ENCODE results near the gene ATXN1L. TPM values are rescaled to one million over a fixed set of nuclear protein-coding genes. Genes with fewer than 3 reads are reported as not detected.
"Not testable (repeated sequence)": the region's sequence is repeated elsewhere in the genome, so short reads cannot be mapped to it uniquely, and the experiment has no call there.

Gene ATXN1L
- total RNA-seq, 1 donor from 2014 or later: 14.1 TPM

DNA sequence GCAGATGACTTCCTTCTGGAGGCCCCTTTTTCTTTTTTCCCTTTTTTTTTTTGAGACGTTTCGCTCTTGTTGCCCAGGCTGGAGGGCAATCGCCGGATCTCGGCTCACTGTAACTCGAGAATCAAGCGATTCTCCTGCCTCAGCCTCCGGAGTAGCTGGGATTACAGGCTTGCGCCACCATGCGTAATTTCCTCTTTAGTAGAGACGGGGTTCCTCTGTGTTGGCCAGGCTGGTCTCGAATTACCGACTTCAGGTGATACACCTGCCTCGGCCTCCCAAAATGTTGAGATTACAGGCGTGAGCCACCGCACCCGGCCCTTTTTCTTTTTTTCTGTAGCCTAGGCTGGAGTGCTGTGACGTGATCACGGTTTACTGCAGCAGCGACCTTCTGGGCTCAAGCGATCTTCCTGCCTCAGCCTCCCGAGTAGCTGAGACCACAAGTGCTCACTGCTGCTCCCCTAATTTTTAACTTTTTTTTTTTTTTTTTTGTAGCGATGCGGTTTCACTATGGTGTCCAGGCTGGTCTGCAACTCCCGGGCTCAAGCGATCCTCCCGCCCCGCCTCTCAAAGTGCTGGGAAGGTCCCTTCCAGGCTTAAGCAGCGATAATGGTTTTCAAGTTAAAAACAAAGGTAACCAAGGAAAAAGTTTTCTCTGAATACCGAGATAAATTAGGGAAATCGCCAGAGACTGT lies 48.6 kb downstream of the ATXN1L start:
- DNase-seq (ENCODE audit: low read depth, low spot score): no peak

DNA sequence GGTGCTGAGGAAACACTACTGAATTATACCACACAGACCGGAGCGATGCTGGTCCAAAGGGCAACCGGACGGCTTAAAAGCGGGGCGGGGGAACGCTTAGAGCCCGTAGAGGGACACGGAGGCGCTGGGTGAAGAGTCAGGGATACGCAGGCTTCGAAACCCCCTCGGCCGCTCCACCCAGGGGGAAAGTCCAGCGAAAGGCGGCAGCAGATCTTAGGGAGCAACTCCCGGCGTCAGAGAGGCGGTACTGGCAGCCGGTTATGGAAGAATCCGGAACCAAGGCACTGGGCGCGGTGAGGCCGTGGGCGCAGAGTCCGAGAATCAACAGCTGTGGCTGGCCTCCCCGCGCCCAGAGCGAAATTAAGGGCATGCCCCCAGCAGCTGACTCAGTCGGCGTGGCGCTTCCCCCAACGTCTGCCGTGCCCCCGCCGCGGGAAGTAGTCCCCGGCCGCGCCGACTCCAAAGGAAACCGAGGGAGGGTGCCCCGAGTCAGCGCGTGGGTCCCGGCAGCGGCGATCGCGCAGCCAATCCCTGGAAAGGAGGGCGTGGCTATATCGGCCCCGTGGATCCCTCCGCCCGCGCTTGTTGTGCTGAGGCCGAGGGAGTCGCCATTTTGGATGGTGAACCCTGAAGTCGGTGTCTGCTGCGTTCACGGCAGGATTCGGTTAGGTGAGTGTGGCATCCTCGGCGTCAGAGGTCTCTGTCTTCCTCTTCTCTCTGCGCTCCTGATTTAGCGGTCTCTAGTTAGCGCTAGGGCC lies 49.3 kb downstream of the ATXN1L start, which contains the start of gene IST1:
Gene IST1, plus strand, starts transcription at position 611 of the 758 bp plus-strand sequence. CDS start 20,110 bp downstream, outside the sequence.
- peak; percentile 98 for DNase-seq (ENCODE audit: low read depth, low spot score)

DNA sequence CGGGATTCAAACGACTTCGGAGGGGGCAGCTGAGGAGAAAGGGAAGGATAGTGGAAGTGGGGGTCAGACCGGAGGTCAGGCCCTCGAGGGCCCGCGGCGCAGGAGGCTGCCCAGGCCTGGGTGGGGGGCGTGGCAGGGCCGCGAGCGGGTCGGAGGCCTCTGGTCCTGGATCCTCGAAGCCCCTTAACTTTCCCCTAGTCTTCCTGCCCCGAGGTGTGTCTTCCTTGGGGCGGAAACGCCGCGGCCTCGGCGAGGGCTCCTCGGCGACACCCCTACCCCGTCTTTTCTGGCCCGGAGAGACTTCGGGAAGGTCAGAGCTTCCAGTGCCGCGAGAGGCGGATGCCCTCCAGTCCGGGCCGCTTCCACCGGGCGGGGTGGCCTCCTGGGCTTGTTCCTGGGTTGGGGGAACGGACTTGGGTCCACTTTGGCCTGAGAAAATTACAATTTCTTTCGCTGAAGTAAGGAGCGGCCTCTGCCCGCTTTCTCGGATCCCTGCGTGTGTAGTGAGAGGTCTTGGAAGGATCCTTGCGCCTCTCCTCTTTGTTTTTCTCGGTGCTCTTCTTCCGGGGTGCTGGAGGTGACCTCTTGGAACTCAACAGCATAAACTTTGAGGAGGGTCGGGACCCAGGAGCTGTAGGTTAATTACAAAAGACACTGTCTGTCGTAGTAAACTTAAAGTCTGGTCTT lies 50.0 kb downstream of the ATXN1L start:
- DNase-seq (ENCODE audit: low read depth, low spot score): no peak

DNA sequence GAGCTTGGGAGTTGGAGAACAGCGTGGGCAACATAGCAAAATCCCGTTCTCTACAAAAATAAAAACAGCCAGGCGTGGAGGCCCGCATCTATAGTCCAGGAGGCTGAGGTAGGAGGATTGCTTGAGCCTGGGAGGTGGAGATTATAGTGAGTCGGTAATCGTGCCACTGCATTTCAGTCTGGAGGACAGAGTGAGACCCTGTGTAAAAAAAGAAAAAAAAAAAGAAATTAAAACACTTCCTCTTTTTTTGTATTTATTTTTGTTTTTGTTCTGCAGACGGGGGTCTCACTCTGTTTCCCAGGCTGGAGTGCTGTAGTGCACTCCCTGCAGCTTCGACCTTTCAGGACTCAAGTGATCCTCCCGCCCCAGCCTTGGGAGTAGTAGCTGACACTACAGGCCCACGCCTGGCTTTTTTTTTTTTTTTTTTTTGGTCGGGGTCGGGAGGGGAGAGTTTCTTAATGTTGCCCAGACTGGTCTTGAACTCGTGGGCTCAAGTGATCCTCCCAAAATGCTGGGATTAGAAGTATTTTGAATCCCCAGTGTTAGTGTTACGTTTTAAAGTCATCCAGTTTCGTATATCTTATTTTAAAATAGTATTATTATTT lies 51.1 kb downstream of the ATXN1L start:
- no peak for DNase-seq (ENCODE audit: low read depth, low spot score)

DNA sequence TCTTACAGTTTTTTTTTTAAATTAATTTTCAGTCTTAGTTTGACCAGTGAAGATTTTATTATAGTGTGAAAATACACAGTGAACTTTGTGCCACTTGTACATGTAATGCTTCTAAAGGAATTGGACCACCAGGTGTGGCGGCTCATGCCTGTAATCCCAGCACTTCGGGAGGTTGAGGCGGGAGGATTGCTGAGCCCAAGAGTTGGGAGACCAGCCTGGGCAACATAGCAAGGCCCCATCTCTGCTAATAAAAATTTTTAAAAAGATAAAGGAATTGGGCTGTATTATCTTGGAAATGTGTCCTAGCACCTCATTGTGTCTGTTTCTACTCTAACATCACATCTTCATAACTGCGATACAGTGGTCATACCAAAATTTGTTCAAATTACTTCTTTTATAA lies 53.4 kb downstream of the ATXN1L start:
- DNase-seq (ENCODE audit: low read depth, low spot score): no peak

DNA sequence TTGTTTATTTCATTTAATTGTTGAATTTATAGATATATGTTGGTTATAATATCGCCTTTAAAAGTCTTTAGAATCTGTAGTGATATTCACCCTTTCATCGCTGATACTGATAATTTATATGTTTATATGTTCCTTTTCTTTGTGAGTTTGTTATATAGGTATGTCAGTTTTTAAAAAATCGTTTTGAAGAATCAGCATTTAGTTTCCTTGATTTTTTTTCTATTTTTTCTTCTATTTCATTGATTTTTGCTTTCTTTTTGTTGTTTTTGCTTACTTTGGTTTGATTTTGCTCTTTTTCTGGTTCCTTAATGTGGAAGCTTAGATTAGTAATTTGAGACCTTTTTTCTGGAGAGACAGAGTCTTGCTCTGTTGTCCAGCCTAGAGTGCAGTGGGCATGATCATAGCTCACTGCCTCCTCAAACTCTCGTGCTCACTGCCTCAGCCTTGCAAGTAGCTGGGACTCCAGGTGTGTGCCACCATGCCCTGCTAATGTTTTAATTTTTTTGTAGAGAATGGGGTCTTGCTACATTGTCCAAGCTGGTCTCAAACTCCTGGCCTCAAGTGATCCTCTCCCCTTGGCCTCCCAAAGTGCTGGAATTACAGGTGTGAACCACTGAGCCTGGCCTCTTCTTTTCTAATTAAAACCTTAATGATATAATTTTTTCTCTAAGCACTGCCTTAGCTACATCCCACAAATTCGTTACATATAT lies 57.0 kb downstream of the ATXN1L start:
- no peak for DNase-seq (ENCODE audit: low read depth, low spot score)

DNA sequence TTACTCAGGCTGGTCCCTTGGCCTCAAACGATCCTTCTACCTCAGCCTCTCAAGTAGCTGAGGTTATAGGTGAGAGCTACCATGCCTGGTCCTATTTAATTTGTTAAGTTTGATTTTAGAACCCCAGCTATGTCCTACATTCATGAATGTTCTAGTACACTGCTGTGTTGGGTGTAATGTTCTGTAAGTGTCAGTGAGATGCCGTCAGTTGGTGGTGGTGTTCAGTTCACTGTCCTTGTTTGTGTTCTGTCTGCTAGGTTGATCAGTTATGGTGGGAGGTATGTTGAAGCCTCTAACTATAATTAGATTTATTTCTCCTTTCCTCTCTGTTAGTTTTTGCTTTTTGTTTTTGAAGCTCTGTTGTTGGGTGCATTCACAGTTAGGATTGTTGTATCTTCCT lies 57.8 kb downstream of the ATXN1L start:
- no peak for DNase-seq (ENCODE audit: low read depth, low spot score)

DNA sequence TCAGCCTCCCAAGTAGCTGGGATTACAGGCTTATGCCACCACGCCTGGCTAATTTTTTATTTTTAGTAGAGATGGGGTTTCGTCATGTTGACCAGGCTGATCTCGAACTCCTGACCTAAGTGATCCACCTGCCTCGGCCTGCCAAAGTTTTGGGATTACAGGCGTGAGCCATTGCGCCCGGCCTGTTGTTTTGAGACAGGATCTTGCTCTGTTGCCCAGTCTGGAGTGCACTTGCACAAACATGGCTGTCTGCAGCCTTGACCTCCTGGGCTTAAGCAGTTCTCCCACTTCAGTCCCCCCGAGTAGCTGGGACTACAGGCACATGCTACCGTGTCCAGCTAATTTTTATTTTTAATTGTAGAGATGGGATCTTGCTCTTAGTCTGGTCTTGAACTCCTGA lies 58.5 kb downstream of the ATXN1L start:
- no peak for DNase-seq (ENCODE audit: low read depth, low spot score)

DNA sequence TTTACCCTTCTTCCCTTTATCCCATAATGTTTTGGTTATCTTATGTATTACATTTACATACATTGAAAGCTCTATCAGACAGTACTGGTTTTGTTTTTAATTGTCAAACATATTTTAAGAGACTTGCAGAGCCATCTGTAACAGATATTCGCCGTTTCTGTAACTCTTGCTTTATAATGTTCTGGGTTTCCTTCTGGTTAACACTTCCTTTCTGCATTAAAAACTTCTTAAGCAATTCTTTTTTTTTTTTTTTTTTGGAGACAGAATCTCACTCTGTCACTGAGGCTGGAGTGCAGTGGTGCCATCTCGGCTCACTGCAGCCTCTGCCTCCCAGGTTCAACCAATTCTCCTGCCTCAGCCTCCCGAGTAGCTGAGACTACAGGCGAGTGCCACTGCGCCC lies 60.0 kb downstream of the ATXN1L start:
- DNase-seq (ENCODE audit: low read depth, low spot score): not testable (repeated sequence)

Other genes with a start within 250 kb of the ATXN1L start
- gene MARVELD3, start 219.8 kb upstream of the ATXN1L start, total RNA-seq: not detected in 2 replicates
- gene PHLPP2, start 121.3 kb upstream of the ATXN1L start, total RNA-seq: 5.9 and 9.7 TPM in 2 replicates
- gene AP1G1, start 37.1 kb upstream of the ATXN1L start, total RNA-seq: 44.6 and 62.2 TPM in 2 replicates
- gene ZNF821, start 38.2 kb downstream of the ATXN1L start, total RNA-seq: 4.7 and 5.2 TPM in 2 replicates
- 136 and 207 TPM in 2 replicates for gene IST1, start 49.6 kb downstream of the ATXN1L start, total RNA-seq
- not detected in 2 replicates for gene PKD1L3, start 154.4 kb downstream of the ATXN1L start, total RNA-seq
- 6.0 and 6.9 TPM in 2 replicates for gene DHODH, start 162.8 kb downstream of the ATXN1L start, total RNA-seq
- not detected in 2 replicates for gene HP, start 208.5 kb downstream of the ATXN1L start, total RNA-seq
- not detected in 2 replicates for gene HPR, start 217.2 kb downstream of the ATXN1L start, total RNA-seq
- 4.0 and 9.1 TPM in 2 replicates for gene TXNL4B, start 247.6 kb downstream of the ATXN1L start, total RNA-seq
- 96.2 and 125 TPM in 2 replicates for gene DHX38, start 247.9 kb downstream of the ATXN1L start, total RNA-seq